Fibroblast of the aortic adventitia (primary cell): Measurements from ENCODE around the gene ADARB2. TPM values are rescaled to one million over a fixed set of nuclear protein-coding genes. Genes with fewer than 3 reads are reported as not detected.

Source experiments
- DNase-seq: peaks from one replicate; pipeline ENCODE4 v3.0.0-alpha.2; 2010; ENCODE audit warnings: low read depth
- H3K4me3 ChIP-seq: 2 replicates; pipeline ENCODE4 v1.5.1; 2011; ENCODE audit warnings: low read depth, mild to moderate bottlenecking, control low read depth, low read length, moderate library complexity
- CTCF ChIP-seq: IDR thresholded peaks from 2 replicates; pipeline ENCODE4 v1.5.1; 2011; ENCODE audit warnings: mild to moderate bottlenecking, low read length, control low read depth, inconsistent platforms; ENCODE audit not compliant: insufficient read depth
- total RNA-seq: library from RNA; depleted of rRNA; stranded (reverse); fragments of >200 nt; gene quantifications from 2 replicates; pipeline ENCODE4 v1.2.3, GENCODE V29; 2012; ENCODE audit warnings: low replicate concordance

ADARB2 gene
- total RNA-seq, 1 donor: not detected

GRCh38 chr10:1375346-1376170, 361.8 kb downstream of the ADARB2 start:
- no peak for TF ChIP-seq CTCF
- no peak for DNase-seq
- H3K4me3 ChIP-seq: no peak overlapping the region

- no peak overlapping the region for H3K4me3 ChIP-seq
- no peak for DNase-seq
- TF ChIP-seq CTCF: no peak
These were observed 362.6 kb downstream of the ADARB2 start for GRCh38 chr10:1374511-1375345.

GRCh38 chr10:1373287-1373686, 364.0 kb downstream of the ADARB2 start:
- no peak overlapping the region for H3K4me3 ChIP-seq
- DNase-seq: no peak
- TF ChIP-seq CTCF: no peak

GRCh38 chr10:1372212-1372611, 365.1 kb downstream of the ADARB2 start:
- H3K4me3 ChIP-seq: no peak overlapping the region
- DNase-seq: no peak
- no peak for TF ChIP-seq CTCF

- no peak for DNase-seq
- TF ChIP-seq CTCF: no peak
These were observed 367.0 kb downstream of the ADARB2 start for GRCh38 chr10:1370298-1370697.

GRCh38 chr10:1369665-1370064, 367.7 kb downstream of the ADARB2 start:
- no peak overlapping the region for H3K4me3 ChIP-seq
- no peak for DNase-seq
- TF ChIP-seq CTCF: no peak

More at GRCh38 chr10:1370298-1370697, 367.0 kb downstream of the ADARB2 start:
- H3K4me3 ChIP-seq: no peak overlapping the region
